Epidermal melanocyte (primary cell): ENCODE data around the gene CHRNB4.
"Not testable (repeated sequence)": the region's sequence is repeated elsewhere in the genome, so short reads cannot be mapped to it uniquely, and the experiment has no call there.

ENCODE experiments used
- DNase-seq: peaks from one replicate; pipeline ENCODE4 v3.0.0; 2011; ENCODE audit warnings: low spot score; ENCODE audit not compliant: insufficient read length

CHRNB4 gene, protein sequence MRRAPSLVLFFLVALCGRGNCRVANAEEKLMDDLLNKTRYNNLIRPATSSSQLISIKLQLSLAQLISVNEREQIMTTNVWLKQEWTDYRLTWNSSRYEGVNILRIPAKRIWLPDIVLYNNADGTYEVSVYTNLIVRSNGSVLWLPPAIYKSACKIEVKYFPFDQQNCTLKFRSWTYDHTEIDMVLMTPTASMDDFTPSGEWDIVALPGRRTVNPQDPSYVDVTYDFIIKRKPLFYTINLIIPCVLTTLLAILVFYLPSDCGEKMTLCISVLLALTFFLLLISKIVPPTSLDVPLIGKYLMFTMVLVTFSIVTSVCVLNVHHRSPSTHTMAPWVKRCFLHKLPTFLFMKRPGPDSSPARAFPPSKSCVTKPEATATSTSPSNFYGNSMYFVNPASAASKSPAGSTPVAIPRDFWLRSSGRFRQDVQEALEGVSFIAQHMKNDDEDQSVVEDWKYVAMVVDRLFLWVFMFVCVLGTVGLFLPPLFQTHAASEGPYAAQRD

DNA sequence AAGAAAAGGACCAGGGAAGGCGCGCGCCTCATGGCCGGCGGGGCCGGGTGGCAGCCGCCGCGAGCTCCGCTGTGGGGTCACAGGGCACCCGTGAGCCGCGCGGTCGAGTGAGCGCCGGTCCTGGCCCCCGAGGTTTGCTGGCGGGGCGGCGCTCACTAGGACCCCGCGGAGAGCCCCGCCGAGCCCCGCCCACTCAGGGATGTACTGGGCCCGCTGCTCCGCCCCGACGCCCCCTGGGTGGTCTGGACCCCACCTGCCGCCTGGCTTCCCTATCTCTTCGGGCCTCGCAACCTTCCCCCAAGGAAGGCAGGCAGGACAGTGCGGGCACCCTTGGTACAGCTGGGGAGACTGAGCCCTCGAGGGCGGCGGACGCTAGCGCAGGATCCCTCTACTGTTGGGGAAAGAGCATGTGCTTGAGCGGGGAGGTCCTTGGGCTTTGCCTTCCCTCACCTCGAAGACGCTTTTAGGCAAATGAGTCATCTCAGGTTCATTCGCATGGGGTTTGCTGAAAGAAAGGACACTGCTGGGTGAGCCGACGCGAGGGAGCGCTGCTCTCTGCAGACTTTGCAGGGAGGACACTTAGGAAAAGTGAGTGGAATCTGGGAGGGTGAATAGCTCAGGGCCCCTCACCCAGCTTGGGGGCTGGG, at the start of gene CHRNB4:
TSS of gene CHRNB4 (minus strand) at position 109 of the 647 bp plus-strand sequence. CDS start at position 32, 77 bp downstream.
- DNase-seq, result no peak

DNA sequence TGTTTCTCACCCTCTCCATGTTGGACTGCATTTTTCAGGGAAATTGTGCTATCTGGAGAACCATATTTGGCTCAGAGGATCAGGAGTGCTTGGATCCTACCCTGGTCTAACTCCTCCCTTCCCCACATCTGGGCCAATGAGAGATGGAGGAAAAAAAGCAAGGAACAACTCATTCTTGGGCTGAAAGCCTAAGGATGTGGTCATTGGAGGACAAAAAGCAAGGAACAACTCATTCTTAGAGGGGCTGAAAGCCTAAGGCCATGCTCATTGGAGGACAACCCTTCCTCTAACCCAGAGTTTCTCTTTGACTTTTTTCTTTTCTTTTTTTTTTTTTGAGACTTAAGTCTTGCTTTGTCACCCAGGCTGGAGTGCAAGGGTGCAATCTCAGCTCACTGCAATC, 48.6 kb upstream of the CHRNB4 start:
- no peak for DNase-seq

DNA sequence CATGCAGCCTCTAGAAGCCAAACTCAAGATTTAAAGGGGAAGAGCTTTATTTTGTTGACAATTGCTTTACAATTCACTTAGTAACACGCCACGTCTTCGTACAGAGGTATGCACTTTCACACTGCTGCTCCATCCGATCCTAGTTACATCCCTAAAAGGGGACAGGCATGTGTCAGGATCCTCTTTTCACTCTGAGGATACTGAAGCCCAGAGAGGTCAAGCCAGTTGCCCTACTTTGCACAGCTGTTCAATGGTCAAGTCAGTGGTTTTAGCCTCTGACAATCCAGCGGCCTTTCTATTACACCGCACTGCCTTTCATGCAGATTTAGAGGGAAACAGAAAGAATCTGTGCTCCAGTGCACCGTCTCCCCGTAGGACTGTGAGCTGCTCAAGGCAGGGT, 44.9 kb upstream of the CHRNB4 start:
- no peak for DNase-seq

DNA sequence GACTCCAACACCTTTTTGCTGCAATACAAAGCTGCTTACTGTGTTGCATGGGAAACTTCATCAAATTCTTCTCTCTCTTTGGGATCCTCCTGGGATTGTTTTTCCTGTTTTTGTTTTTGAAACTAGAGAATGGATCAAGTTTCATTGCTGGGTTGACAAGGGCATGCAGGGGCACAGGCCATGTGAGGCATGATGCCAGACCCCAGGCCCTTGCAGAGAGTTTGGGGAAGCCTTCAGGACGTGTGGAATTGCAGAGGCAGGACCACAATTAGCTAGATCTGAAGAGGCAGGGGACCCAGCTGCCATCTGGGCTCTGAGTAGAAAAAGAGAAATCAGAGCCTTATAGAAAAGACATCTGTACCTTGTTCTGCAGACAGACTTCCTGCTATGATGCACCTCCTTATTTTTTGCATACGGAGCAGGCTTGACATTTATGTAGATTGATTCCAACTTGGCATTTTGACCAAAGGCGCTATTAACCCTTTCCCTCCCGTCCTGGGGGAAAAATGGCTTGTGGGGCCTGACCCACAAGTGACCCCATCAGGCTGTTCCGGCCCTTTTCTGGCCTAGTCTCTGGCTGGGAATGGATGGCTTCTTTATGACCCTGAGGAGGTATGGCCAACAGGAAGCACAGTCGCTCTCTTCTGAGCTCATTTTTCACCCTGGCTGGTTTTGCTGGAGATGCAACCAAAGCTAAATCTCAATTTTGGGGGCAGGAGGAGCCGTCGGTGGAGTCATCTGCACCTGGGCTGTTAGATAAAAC, 44.3 kb upstream of the CHRNB4 start:
- no peak for DNase-seq

DNA sequence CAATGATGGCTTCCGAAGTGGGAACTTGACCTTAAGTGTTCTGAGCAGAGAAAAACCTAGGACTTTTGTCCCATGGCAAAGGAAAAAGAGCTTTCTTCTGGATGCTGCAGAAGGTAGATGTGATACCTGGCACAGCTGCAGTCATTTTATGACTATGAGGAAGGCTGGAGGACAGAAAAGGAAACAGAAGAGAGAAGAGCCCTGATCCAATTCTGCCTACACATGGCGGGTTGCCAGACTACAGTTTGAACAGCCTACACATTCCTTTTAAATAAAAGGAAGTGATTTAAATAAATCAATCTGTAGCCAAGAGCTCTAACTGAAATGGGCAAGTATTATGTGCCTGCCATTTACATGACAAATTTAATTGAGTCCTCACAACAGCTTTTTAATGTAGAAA, 43.6 kb upstream of the CHRNB4 start:
- DNase-seq, result no peak

DNA sequence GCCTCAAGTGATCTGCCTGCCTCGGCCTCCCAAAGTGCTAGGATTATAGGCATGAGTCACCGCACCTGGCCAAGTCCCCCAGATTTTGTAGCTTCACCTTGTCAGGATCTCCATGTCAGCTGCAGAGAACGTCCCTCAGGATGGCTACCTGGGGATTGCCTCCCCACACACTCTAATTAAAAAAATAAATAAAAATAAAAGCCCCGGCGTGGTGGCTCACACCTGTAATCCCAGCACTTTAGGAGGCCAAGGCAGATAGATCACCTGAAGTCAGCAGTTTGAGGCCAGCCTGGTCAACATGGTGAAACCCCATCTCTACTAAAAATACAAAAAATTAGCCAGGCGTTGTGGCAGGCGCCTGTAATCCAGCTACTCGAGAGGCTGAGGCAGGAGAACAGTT, 42.6 kb upstream of the CHRNB4 start:
- not testable (repeated sequence) for DNase-seq

DNA sequence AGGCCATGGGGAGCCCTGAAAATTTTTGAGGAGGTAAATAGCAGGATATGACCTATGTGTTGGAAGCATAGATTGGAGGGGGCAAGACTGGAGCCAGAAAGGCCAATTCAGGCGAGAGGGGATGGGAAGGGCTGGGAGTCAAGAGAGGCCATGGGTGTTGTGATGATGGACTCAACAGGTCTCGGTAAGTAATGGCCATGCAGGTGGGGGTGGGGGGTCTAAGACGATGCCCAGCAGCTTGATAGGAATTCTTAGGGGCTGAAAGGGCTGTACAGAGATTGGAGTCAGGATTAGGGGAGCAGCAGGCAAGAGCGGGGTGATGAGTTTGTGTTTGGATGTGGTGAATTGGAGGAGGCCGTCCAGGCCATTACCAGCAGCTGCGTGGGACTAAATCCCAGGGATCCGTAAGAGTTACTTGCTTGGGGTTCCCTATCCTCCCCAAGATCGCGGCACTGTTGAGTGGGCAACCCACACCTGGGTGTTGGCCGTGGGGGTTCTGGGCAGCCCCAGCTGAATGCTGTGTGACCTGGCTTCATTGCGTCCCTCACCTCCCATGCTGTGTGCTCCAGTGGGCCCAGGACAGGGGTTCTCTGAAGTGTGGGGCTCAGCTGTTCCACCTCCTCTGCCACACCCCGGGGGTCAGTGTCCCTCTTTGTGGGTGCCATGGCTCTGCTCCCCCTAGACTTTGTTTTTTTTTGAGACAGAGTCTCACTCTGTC, 41.8 kb upstream of the CHRNB4 start:
- no peak for DNase-seq

DNA sequence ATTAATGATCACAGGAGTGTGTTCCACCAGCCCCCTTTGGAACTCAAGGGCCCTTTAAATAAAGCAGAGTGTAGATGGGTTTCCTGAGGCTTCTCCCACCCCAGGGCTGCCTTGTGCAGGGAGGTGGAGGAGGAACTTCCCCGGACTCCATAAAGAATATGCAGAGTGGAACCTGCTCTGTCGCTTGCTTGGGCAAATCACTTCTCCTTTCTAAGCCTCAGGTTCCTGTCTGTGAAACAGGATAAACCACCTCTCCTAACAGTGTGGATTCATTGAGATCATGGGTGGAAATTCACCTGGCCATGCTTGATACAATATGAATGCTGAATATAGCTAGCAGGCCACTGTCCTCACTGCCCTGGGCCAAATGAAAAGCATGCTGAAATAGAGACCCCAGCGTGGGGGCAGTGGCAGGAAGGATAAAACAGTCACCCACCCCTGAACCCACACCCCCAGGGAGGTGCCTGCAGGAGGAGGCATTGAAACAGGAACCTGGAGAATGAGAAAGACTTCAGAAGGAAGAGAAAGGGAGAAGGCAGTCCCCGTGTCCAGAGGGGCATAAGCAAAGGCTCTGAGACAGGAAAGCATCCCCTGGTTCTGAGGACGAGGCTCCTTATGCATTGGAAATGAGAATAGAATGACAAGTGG, 41.1 kb upstream of the CHRNB4 start:
- DNase-seq, result no peak

DNA sequence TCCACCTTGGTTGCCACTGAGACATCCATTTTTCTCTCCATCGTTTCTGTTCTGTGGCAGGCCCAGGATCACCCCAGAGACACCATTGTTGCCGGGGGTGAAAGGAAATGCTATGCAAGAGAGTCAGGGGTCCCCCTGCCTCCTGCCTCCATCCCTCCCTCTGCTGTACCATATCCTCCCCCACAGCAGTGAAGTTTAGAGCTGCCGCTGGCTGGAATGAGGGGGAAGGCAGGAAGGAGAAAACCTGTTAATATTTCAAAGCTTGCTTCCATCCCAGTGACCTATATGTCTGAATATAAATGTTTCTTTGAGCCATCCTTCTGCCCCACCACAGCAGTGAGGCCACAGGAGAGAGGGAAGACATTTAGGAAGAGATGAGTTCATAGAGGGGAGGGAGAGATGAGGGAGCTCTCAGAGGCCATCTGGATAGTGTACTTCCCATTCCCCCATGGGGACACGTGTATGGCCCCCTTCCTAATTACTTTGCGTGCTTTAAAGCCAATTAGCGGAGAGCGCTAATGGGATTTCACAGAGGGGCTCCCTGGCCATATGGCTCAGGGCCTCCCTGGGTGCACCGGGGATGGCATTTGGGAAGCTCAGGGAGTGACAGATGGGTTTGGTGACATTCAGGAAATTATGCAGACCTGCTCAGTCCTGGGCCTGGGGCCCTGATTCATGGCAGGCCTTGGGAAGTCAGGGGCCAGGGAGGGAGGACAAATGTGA, 40.4 kb upstream of the CHRNB4 start:
- no peak for DNase-seq

DNA sequence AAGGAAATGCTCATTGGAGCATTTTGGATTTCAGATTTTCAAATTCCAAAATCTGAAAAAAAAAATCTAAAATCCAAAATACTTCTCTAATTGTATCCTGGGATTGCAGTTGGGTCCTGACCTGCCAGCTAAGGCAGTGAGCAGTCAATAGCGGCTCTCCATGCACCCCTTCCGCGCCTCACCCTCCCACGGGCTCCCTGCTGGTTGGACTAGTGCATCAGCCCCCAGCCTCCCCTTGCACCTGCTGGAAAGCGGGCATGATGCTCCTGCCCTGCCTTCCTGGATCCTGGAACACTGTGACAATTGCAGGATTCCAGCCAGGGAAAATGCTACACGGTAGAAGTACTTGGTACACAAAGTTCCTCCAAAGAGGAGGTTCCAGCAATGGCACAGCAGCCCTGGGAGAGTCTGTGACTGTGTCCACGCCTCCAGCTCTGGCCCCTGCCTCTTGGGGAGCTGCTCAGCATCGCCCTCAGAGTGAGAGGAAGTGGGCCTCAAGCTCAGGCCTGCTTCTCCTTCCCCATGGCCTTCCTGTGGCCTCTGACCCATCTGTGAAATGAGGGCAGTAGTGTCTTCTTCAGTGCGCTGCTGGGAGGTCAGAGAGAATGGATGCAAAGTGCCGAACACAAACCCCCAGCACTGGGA, 39.5 kb upstream of the CHRNB4 start:
- no peak for DNase-seq

DNA sequence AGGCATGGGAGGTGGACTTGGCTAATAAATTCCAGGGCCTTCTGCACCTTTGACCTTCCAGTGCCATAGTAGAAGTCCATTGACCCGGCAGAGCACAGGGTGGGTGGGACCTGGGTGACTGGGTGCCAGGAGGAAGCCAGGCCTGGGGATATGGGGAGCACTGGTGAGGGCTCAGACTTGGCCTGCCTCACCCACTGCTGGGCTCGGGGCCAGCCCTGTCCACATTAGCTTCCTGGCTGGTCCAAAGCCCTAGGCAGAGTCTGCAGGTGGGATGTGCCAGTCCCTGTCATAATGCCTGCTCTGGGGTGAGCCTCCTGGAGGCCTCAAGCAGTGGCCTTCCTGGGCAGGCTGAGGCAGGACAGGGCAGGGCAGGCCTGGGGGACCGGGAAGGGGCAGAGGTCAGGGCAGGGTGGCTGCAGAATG, 38.1 kb upstream of the CHRNB4 start:
- DNase-seq, result no peak

DNA sequence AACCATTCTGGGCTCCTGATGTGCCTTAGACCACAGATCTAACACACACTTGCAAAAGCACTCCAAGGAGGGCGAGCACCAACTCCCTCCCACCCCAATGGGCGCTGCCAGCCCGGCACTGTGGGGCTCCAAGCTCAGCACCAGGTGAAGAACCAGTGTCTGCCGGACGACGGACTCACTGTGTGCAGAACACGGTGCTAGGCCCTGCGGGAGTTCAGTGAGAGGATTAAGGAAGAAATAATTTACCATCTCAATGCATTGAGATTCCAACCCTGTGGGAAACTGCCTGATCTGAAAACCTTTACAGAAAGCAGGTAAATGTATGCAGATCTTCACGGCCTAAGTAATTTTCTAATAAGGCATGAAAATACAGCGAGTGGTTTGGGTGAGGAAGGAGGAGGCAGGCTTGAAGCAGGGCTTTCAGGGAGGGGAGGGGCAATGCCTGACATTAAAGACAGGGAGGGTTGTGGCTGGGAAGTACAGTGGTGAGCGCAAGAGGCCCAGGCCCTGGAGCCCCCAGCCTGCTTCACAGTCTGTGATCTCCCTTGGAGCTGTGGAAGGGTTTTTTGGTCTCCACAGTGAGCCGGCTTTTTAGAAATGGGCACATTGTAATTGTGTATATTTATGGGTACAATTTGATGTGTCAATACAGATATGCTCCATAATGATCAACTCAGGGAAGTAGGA, 35.6 kb upstream of the CHRNB4 start:
- DNase-seq, result no peak

DNA sequence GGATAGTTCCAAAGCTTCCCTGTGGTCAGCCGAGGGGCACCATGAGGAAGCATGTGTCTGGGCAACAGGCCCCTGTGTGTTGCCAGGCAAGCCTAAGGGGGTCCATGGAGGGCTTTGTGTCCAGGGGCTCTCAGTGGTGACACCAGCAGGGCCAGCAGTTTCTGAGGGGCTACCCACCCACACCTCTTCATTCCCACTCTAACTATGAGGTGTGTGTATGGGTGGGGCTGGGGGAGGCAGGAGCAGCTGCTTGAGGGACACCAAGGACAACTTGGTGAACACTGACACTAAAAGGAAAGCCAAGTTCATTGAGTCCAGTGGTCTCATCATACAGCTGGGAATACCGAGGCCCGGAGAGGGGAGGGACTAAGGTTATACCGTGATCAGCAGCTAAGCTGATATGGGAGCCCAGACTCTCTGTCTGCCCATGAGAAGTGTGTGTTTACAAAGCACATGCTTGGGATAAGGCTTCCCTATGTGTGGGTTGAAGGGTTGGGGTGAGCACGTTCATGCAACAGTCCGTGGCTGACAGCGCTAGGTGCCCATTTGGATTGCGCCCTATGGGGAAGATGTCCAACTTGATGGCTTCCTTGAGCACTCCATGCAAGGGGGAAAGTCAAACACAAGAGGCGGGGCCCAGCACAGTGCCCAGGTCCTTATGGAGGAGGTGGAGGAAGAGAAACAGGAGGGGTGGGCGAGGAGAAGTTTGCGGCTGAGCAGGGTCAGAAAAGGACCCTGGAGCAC, 34.8 kb upstream of the CHRNB4 start:
- no peak for DNase-seq

DNA sequence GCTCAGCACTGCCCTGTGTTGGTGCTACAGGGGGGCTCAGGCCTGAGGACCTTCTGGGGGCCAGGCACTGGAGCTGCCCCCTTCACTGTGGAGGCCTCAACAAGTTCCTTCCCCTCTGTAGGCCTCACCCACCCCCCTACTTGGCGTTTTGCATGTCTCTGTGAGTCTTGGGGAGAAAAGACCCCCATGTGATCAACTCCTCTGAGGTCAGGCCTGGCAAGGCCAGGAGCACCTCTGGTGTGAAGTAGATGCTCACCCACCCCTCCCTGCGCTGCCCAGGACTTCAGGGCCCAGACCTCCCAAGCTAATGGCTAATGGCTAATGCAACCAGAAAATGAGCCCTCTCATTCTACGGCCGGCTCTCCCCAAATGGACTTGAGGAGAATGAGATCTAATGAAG, 34.2 kb upstream of the CHRNB4 start:
- DNase-seq, result no peak

DNA sequence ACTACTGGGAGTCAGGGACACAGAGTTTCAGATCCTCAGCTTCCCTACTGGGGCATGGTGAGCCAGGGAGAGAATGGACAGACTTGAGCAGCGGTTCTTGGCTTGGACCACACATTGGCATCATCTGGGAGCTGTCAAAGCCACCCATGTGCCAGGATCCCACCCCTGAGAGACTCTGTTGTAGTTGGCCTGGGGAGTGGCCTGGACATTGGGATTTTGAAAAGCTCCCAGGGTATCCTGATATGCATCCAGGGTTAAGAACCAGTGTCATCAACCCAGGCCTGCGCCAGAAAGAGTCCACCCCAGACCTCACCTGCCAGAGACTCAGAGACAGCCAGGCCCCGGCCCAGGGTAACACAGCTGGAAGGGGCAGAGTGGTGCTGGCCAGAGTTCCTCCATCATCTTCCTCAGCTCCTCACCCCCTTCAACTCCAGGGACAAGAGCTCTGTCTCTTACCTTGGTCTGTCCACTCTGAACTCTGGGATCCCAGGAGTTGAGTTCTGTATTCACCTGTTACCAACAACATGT, 33.0 kb upstream of the CHRNB4 start:
- no peak for DNase-seq

DNA sequence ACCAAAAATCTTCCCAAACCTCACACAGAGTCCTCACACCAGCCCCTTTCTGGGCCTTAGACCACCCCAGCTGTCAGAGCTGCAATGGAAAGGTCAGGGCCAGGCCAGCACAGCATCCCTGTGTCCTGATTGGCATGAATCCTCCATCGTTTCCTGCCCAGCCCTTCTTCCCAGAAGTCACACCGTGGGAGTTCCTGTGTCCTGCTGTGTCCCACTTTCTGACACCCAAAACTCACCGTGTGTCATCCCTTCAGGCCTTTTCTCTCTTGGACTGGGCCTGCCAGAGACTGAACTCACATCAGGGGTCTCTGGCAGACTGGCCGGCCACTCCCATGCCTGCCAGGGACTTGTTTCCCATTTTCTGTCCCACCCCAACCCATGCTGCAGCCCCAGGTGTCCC, 32.5 kb upstream of the CHRNB4 start:
- DNase-seq, result no peak

DNA sequence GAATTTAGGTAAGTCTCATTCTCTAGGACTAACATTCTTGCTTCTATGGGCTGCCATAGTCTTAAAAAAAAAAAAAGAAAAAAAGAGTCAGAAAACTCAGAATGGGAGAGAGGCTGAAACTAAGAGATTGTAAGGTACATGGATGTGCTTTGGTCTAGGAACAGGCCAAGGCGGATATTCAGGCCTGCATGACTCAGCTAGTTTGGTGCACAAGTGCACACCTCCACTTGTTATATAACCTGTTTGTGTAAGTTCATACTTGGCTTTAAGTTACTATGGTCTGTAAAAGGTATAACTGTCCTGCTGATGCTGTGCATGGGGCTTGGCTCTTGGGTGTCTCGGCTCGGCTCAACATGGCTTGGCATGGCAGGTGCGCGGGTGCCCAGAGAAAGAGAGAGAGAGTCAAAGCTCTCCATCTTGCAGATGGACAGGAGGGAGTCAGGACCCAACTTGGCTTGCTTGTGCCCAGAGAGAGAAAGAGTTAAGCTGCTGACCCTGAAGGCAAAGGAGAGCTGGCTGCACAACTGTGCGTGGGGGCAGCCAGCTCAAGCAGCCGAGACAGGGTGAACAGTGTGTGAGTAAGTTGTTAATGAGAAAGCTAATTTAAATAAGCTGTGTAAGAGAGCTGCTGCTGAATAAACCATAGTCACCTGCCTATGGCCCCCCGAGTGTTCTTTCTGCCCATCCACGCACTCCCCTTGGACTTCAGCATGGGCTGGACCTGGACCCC, 31.4 kb upstream of the CHRNB4 start:
- no peak for DNase-seq
